Stimulated activated CD4-positive, alpha-beta T cell treated with anti-CD3 and anti-CD28 coated beads, Interleukin-15, amount 100 ng/mL, for 48 hours (primary cell): ENCODE data around the gene ACSF3.
"Not testable (repeated sequence)": the region's sequence is repeated elsewhere in the genome, so short reads cannot be mapped to it uniquely, and the experiment has no call there.

ENCODE experiments used
- DNase-seq, 2 donors: peaks; one replicate each; pipeline ENCODE4 v3.0.0-alpha.2; 2020; ENCODE audit warnings: low read depth in 2 of 2

ACSF3 gene

DNA sequence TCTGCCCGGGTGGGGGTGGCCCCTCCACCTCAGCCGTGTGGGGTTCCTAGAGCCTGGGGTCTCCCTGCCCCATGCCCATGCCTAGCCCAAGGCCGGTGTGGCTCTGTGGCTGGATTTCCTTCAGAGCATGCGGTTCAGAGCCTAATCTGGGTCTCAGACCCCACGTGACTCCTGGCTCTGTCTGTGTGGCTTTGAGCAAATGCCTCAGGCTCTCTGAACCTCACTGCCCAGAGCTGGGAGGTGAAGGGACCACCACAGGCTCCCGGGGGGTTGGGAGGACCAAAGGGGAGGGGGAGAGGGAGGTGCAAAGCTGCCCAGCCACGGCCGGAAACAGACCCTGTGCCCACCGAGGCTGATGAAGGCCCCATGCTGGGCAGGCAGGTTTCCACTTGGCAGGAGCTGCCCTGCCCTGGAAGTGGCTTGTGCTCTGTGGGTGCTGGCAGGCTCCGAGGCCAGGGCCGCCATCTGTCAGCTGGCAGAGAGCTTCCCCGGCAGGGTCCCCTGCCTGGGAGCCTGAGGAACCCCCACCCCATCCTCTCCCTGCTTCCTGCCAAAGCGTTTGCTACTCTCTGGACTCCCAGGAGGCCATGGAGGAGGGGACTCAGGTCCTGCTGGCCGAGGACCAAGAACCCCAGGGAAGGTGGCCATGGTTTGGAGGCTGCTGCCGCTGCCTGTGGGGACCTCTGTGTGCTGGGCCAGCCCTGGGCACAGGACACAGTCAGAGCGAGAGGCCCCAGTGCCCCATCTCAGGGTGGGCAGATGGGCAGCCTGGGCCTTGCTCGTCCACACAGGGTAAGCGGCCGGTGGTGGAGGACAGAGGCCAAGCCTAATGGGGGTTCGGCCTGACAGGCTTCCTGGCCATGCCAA is 81.9 kb downstream of the ACSF3 start:
- no peak for DNase-seq

- no peak for DNase-seq
Observed at GRCh38 chr16:89176147-89176690, 82.6 kb downstream of the ACSF3 start.

DNA sequence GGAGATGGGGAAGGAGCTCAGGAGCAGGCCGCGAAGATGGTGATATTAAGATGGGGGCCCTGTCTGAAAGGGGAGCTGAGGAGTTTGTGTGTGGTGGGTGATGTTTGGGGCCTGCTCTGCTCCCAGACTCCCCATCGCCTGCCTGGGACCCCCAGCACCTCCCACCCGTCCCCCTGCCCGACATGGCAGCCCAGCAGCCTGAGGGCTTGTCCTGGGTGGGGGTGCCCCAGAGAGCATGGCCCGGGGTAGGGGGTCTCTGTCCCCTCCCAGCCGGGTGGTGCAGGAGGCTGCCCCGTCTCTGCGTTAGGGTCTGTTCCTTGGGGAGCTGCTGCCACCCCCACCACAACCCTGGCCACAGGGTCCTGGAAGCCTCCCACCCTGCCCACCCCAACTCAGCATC is 83.1 kb downstream of the ACSF3 start:
- DNase-seq = no peak

- DNase-seq = no peak
Observed at GRCh38 chr16:89177501-89177900, 83.8 kb downstream of the ACSF3 start.

- DNase-seq = no peak
Observed at GRCh38 chr16:89178453-89179147, 84.9 kb downstream of the ACSF3 start.

DNA sequence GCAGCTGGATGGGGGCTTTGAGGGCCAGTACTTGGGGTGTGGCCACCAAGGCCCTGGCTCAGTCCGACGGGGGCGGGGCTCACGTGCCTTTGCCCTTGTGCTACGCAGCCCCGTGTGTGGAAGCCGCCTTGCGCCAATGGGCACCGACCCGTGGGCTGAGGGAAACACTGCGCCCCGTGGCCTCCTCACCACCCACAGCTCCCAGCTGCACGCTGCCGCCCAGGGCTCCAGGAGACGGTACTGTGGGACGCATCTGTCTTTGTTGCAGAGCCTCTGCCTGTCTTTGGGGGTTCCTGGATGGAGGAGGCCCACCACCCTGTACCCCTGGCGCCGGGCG is 85.5 kb downstream of the ACSF3 start:
- no peak for DNase-seq

DNA sequence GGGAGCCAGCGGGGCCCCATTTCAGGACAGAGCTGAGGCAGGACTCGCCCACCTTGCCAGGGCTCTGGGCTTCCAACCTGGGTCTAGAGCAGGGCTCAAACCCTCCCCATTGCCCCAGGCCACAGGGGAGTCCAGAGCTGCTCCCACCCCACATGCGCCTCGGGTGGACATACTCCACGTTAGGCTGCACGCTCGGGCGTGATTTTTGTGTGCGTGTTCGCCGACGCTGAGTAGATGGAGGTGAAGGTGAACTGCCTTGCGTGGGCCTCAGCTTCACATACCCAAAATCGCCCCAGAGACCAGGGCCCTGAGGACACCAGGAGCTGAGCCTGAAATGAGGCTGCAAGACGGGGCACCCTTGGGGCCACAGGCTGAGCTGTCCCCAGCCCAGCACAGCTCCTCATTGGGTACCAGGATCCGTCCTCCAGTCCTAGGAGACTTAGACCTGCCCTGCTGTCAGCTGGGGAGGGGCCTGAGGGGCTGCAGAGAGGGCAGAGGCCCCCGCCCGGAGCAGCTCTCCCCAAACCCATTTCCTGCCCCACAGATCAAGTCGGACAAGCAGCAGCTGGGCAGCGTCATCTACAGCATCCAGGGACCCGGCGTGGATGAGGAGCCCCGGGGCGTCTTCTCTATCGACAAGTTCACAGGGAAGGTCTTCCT is 86.1 kb downstream of the ACSF3 start:
- no peak for DNase-seq

DNA sequence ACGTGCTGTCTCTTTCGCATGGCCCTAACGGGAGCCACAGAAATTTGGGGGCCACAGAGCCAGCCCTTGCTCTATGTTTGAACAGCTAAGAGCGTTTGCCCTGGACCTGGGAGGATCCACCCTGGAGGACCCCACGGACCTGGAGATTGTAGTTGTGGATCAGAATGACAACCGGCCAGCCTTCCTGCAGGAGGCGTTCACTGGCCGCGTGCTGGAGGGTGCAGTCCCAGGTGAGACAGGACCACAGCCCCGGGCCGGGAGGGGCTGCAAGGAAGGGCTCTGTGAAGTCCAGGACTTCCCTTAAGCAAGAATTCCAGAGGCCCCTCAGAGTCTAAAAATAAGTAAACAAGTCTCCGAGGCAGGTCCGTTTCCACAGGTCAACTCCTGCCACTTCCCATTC is 89.8 kb downstream of the ACSF3 start:
- DNase-seq = no peak

GRCh38 chr16:89183975-89184676 is 90.5 kb downstream of the ACSF3 start:
- DNase-seq = no peak

DNA sequence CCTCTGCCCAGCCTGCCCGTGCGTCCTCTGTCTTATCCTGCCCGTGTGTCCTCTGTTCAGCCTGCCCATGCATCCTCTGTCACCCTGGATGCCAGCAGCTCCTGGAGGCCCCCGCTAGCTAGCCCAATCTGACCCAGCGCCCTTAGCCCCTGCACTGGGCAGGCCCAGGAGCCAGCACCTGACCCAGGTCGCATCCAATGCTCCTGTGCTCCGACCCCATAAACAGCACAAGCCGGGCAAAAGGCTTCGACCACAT is 91.0 kb downstream of the ACSF3 start:
- no peak for DNase-seq

GRCh38 chr16:89184933-89185794 is 91.5 kb downstream of the ACSF3 start:
- DNase-seq = no peak

- DNase-seq = not testable (repeated sequence)
Observed at GRCh38 chr16:89185887-89186592, 92.4 kb downstream of the ACSF3 start.

GRCh38 chr16:89186593-89187031 is 93.0 kb downstream of the ACSF3 start:
- not testable (repeated sequence) for DNase-seq

GRCh38 chr16:89187032-89187769 is 93.5 kb downstream of the ACSF3 start:
- no peak for DNase-seq

DNA sequence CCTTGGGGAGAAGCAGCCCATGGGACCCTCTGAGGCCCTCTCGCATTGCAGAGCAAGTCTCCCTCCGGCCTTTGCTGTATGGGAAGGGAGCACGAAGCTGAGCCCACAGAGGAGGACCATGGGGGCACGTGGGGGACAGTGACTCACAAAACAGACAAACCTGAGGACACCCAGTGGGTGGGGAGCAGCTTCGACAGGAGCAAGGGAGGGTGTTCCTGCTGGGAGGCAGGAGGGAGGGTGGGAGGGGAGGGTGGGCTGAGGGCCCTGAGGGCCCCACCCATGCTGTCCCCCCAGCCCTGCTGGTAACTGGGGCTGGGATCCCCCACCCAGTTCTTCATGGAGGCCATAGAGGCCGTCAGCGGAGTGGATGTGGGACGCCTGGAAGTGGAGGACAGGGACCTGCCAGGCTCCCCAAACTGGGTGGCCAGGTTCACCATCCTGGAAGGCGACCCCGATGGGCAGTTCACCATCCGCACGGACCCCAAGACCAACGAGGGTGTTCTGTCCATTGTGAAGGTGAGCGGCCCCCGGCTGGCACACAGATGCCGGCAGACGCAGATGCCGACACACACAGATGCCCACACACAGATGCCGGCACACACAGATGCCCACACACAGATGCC is 94.2 kb downstream of the ACSF3 start:
- DNase-seq = no peak

DNA sequence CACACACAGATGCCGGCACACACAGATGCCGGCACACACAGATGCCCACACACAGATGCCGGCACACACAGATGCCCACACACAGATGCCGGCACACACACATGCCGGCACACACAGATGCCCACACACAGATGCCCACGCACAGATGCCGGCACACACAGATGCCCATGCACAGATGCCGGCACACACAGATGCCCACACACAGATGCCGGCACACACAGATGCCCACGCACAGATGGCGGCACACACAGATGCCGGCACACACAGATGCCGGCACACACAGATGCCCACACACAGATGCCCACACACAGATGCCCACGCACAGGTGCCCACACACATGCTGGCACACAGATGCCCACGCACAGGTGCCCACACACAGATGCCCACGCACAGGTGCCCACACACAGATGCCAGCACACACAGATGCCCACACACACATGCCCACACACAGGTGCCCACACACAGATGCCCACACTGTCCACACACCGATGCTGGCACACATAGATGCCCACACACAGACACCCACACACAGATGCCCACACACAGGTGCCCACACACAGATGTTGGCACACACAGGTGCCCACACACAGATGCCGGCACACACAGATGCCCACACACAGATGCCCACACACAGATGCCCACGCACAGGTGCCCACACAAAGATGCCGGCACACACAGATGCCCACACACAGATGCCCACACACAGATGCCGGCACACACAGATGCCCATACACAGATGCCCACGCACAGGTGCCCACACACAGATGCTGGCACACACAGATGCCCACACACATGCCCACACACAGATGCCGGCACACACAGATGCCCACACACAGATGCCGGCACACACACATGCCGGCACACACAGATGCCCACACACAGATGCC is 95.1 kb downstream of the ACSF3 start:
- not testable (repeated sequence) for DNase-seq

DNA sequence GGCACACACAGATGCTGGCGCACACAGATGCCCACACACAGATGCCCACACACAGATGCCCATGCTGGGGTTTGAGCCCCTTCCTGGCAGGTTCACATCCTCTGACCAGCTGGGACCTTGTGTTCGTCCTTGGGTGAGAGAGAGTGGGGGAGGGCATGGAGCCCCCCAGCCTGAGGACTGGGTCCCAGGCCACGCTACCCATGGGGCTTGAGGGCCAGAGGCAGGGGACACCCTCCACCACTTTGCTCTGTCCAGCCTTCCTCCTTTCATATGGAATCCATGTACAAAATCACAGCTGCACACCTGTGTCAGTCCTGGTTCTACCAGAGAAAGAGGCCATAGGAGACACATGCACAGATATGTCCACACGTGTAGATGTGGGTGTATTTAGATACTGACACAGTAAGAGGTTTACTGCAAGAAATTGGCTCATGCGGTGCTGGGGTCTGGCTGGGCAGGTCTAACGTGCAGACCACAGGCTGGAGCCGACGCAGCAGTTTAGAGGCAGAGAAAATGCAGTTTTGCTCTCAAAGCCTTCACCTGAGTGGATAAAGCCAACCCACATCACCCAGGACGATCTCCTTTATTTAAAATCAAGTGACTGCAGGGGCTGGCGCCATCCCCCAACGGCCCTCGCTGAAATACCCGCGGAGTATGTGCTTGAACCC is 95.8 kb downstream of the ACSF3 start:
- DNase-seq = no peak
